GM12878 (cell line): ENCODE results near the gene HSD17B13. TPM values are rescaled to one million over a fixed set of nuclear protein-coding genes. Genes with fewer than 3 reads are reported as not detected.

Experiments used
- ATAC-seq: fragments of 200-7000 bp; cut with Tn5 transposase; 3 replicates; pipeline ENCODE4 v1.9.1; 2020; ENCODE audit warnings: mild to moderate bottlenecking, moderate library complexity
- BruUV-seq: library from RNA; stranded (reverse); fragments of 400-500 nt; replicated peaks from 2 replicates; lab custom pipeline; 2021; lab: Mats Ljungman, UMichigan
- CTCF ChIA-PET: fragments of 300-600 bp; sonication (Branson Sonifier 250); formaldehyde crosslinking; extraction: SDS; loops from one replicate; lab custom pipeline; 2021; ENCODE audit warnings: inconsistent platforms; lab: Yijun Ruan, JAX
- POLR2A ChIA-PET: fragments of 350-600 bp; formaldehyde crosslinking; extraction: SDS; loops from one replicate; lab custom pipeline; 2021; ENCODE audit warnings: inconsistent platforms; lab: Charles Lee
- RAD21 ChIA-PET: fragments of 300-600 bp; sonication (Branson Sonifier 250); formaldehyde crosslinking; loops from one replicate; lab custom pipeline; 2023; ENCODE audit warnings: antibody characterized with exemption; ENCODE audit not compliant: unreplicated experiment; lab: Charles Lee
- SMC1A ChIA-PET: fragments of 300-600 bp; sonication (Branson Sonifier 250); formaldehyde crosslinking; loops from one replicate; lab custom pipeline; 2023; ENCODE audit not compliant: unreplicated experiment, uncharacterized antibody; lab: Charles Lee
- DNase-seq: peaks from one replicate; pipeline ENCODE4 v3.0.0-alpha.2; 2011; ENCODE audit warnings: low read depth, low spot score
- FAIRE-seq: peaks from 3 replicates; lab custom pipeline; 2011; peaks lifted over from hg19 to GRCh38; lab: Jason Lieb, UNC
- H2AFZ ChIP-seq: 2 replicates; pipeline ENCODE4 v1.6.0; 2011; ENCODE audit warnings: low read depth, low read length, control low read depth; ENCODE audit not compliant: control insufficient read depth
- H3K27ac ChIP-seq: 2 replicates; pipeline ENCODE4 v1.5.1; 2011; ENCODE audit warnings: control low read depth; ENCODE audit not compliant: control insufficient read depth, insufficient read depth
- H3K27me3 ChIP-seq, 2 experiments: replicated peaks in 1 of 2; 2 replicates each; pipeline versions ENCODE4 v1.6.0 to v1.6.1; 2011; ENCODE audit warnings: low read length in 1 of 2; ENCODE audit not compliant: control insufficient read depth in 2 of 2, insufficient read depth in 2 of 2
- H3K36me3 ChIP-seq, 2 experiments: 2 replicates each; pipeline ENCODE4 v1.5.1; 2011; ENCODE audit warnings: low read length in 1 of 2; ENCODE audit not compliant: control insufficient read depth in 2 of 2, insufficient read depth in 2 of 2
- H3K4me1 ChIP-seq: 2 replicates; pipeline ENCODE4 v1.6.1; 2011; ENCODE audit warnings: mild to moderate bottlenecking, low read length, moderate library complexity, mixed read lengths; ENCODE audit not compliant: control insufficient read depth, insufficient read depth
- H3K4me2 ChIP-seq: 2 replicates; pipeline ENCODE4 v1.6.0; 2011; ENCODE audit warnings: control low read depth; ENCODE audit not compliant: control insufficient read depth, insufficient read depth
- H3K4me3 ChIP-seq: fragments of 200-600 bp; sonication (generic); 2 replicates; pipeline ENCODE4 v1.5.1; 2016
- H3K79me2 ChIP-seq: 2 replicates; pipeline ENCODE4 v1.6.0; 2011; ENCODE audit warnings: low read length; ENCODE audit not compliant: control insufficient read depth, insufficient read depth
- H3K9ac ChIP-seq: 2 replicates; pipeline ENCODE4 v1.8.0; 2011; ENCODE audit warnings: low read length, control low read depth, mixed read lengths; ENCODE audit not compliant: control insufficient read depth, insufficient read depth
- H3K9me3 ChIP-seq: replicated peaks from 3 replicates; pipeline ENCODE4 v1.5.1; 2011; ENCODE audit warnings: mild to moderate bottlenecking, low read length; ENCODE audit not compliant: control insufficient read depth, insufficient read depth
- H4K20me1 ChIP-seq: 2 replicates; pipeline ENCODE4 v1.6.0; 2011; ENCODE audit not compliant: control insufficient read depth, insufficient read depth
- BACH1 ChIP-seq: fragments of 450-650 bp; IDR thresholded peaks from 2 replicates; pipeline ENCODE4 v1.6.1; 2017; ENCODE audit warnings: mild to moderate bottlenecking, borderline replicate concordance
- FOXM1 ChIP-seq: IDR thresholded peaks from 2 replicates; pipeline ENCODE4 v1.6.1; 2012; ENCODE audit warnings: low read depth, mild to moderate bottlenecking, inconsistent platforms, low read length, moderate library complexity
- RFX5 ChIP-seq: IDR thresholded peaks from 2 replicates; pipeline ENCODE4 v1.6.1; 2011; ENCODE audit warnings: low read depth, low read length, improper control_type of control experiment
- SMAD5 ChIP-seq: IDR thresholded peaks from 2 replicates; pipeline ENCODE4 v1.6.1; 2016; ENCODE audit warnings: antibody characterized with exemption, low read depth
- SREBF1 ChIP-seq: IDR thresholded peaks from 2 replicates; pipeline ENCODE4 v1.6.1; 2012; ENCODE audit warnings: mild to moderate bottlenecking, low read length
- SREBF2 ChIP-seq: IDR thresholded peaks from 2 replicates; pipeline ENCODE4 v1.6.1; 2012; ENCODE audit warnings: mild to moderate bottlenecking, low read length
- WRNIP1 ChIP-seq: IDR thresholded peaks from 2 replicates; pipeline ENCODE4 v1.6.1; 2011; ENCODE audit warnings: low read depth, low read length, improper control_type of control experiment, borderline replicate concordance
- WGBS: methylation state at CpG from one replicate; pipeline ENCODE4 v1.1.6; 2016; ENCODE audit warnings: low lambda C conversion rate; ENCODE audit not compliant: insufficient replicate concordance, insufficient coverage; ENCODE audit errors: missing lambda C conversion rate; 5-methylcytosine and 5-hydroxymethylcytosine counted together
- in situ Hi-C: fragments of 300-500 bp; cut with MboI; formaldehyde crosslinking; loops from 9 replicates; pipeline ENCODE4 v1.14.3; 2018; ENCODE audit warnings: mixed read lengths
- intact Hi-C: fragments of 100-400 bp; cut with micrococcal nuclease; formaldehyde crosslinking; loops from one replicate; pipeline ENCODE4 v1.14.2; 2022; ENCODE audit not compliant: unreplicated experiment
- polyA plus RNA-seq, 11 experiments: library from polyadenylated mRNA; depleted of rRNA in 4 of 11; unstranded in 6 of 11; stranded (reverse) in 5 of 11; fragments of >200 nt; fragmentation: Nextera tagmentation in 4 of 11; fragmentation: Illumina TruSeq in 1 of 11; extraction: Ambion mirVana in 4 of 11; extraction: Trizol in 1 of 11; gene quantifications; 1 replicate in 1 of 11; 2 replicates in 10 of 11; pipeline versions ENCODE4 v1.2.1 to v1.2.3, GENCODE V29; 2011 to 2016; ENCODE audit warnings: inconsistent platforms in 2 of 11, missing spikeins in 2 of 11, low read depth in 1 of 11
- total RNA-seq, 4 experiments: library from RNA; depleted of rRNA in 3 of 4; stranded (reverse); fragments of >200 nt in 3 of 4; fragmentation: Illumina TruSeq in 1 of 4; extraction: Trizol in 1 of 4; gene quantifications; 2 replicates each; pipeline versions ENCODE4 v1.2.1 to v1.2.3, GENCODE V29; 2013 to 2021

The HSD17B13 gene
- total and polyA plus RNA-seq, 10 of the 15 experiments (the other 5 are each of a cell fraction or from before 2014, with no cell fraction given), result 0.03 to 0.09 (median 0.04) TPM; not detected in 4

- no peaks in the 10 kb centered on the region for H4K20me1 ChIP-seq
- no peak overlapping the region for H3K9ac ChIP-seq
- H3K27ac ChIP-seq, result no peak overlapping the region
- H3K27me3 ChIP-seq, result no peaks in the 10 kb centered on the region
- CTCF ChIA-PET, result interaction anchor here (0.6 to 2.0 kb wide), 8 partner anchors 10 to 434 kb away, joined by 3 to 11 read pairs (median 4); no protein-coding TSS in a partner anchor
- RAD21 ChIA-PET, result interaction anchor here (1.2 to 3.1 kb wide), 3 partner anchors 9 to 645 kb away, joined by 3 to 13 read pairs (median 4); no protein-coding TSS in a partner anchor
- TF ChIP-seq SREBF2, result 0 out of 2 replicates have a peak, but pooled peaks have one; percentile 26
- no peak for TF ChIP-seq RFX5
- TF ChIP-seq SREBF1, result no peak
- TF ChIP-seq WRNIP1, result no peak
- TF ChIP-seq BACH1, result no peak
- SMC1A ChIA-PET, result interaction anchor here (0.7 to 1.6 kb wide), 11 partner anchors 13 to 106 kb away, joined by 3 to 6 read pairs (median 4); partner anchors contain the start of genes HSD17B11 and NUDT9
- intact Hi-C loops, result no loop called here
- no peak for ATAC-seq
- no peaks in the 10 kb centered on the region for H3K4me1 ChIP-seq
- H3K79me2 ChIP-seq, result no peaks in the 10 kb centered on the region
- BruUV-seq, result no TSS peak
- no peak overlapping the region for H3K4me3 ChIP-seq
- H3K4me2 ChIP-seq, result no peak overlapping the region
- FAIRE-seq, result no peak
- 100% methylated on average over 2 of the region's 2 CpGs for WGBS
- no peak for DNase-seq
- POLR2A ChIA-PET, result interaction anchor here (0.7 to 0.9 kb wide), 2 partner anchors 14 to 23 kb away, joined by 4 to 5 read pairs; no protein-coding TSS in a partner anchor
- H3K9me3 ChIP-seq, result no peaks in the 10 kb centered on the region
- 0 out of 4 replicates have a peak, but pooled peaks cover 0 to 3% of the 10 kb centered on the region in 2 experiments for H3K36me3 ChIP-seq
- H2AFZ ChIP-seq, result no peak overlapping the region
- in situ Hi-C loops, result no loop called here
These were observed 40.9 kb upstream of the HSD17B13 start for GRCh38 chr4:87363552-87363951.

GRCh38 chr4:87360338-87360935 lies 37.8 kb upstream of the HSD17B13 start:
- POLR2A ChIA-PET, result no interaction called here
- Histone ChIP-seq H3K9ac (no peak overlapping the region), H3K4me1 (no peaks in the 10 kb centered on the region), H3K27ac (no peak overlapping the region), H2AFZ (no peak overlapping the region), H3K36me3 (0 out of 4 replicates have a peak, but pooled peaks cover 0 to 3% of the 10 kb centered on the region in 2 experiments), H3K4me3 (no peak overlapping the region), H3K79me2 (no peaks in the 10 kb centered on the region), H3K9me3 (no peaks in the 10 kb centered on the region), H3K4me2 (no peak overlapping the region), H3K27me3 (no peaks in the 10 kb centered on the region), H4K20me1 (no peaks in the 10 kb centered on the region)
- SMC1A ChIA-PET, result interaction anchor here (0.9 kb wide), 1 partner anchor 30 kb away, joined by 3 read pairs; the partner anchor contains the start of gene HSD17B11
- RAD21 ChIA-PET, result no interaction called here
- intact Hi-C loops (no loop called here), in situ Hi-C loops (no loop called here)
- WGBS, result 84% methylated on average over 7 of the region's 7 CpGs
- CTCF ChIA-PET, result no interaction called here
- ATAC-seq, result no peak
- no peak for DNase-seq
- BruUV-seq, result no TSS peak
- no peak for FAIRE-seq
- TF ChIP-seq FOXM1 (no peak), SMAD5 (no peak)
